ENCODE results near the gene CTRB1. TPM values are rescaled to one million over a fixed set of nuclear protein-coding genes. Genes with fewer than 3 reads are reported as not detected.

CTRB1 gene
- total and polyA plus RNA-seq, 2 of the 8 experiments (the other 6 are each of a cell fraction or from before 2014, with no cell fraction given): not detected

DNA sequence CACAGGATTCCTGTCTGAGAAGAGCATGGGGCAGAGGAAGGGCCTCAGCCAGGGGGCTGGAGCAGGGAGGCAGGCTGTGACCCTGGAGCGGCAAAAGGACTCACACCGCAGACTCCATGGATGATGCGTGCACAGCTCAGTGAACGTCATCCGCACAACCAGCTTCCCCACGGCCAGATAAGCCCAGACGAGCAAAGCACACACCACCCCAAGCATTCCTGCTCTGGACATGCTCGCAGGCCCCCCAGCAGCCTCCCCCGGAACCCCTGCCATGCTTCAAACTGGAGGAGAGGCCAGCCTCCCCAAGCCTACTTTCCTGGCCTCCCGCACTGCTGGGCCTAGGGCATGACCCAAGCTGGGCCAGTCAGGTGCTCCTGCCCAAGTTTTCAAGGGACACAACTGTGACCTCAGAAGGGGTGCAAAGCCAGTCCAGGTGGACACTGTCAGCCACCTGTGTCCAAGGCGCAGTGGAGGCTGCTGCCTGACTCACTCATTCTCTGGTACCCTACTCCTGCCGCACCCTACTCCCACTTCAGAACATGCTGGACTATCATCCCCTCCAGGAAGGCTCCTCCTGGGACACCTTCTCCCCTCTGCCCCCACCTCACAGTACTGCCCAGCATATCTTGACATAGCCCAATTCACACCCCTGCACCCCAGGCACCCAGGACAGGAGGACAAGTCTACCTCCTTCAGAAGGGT, 27.9 kb downstream of the CTRB1 start:
- DNase-seq (ENCODE audit: low read depth in 1 of 2, low spot score in 2 of 2) (no peak), FAIRE-seq (no peak)
- H3K36me3 ChIP-seq (ENCODE audit: control insufficient read depth in 2 of 4, insufficient read depth in 4 of 4, low read length in 3 of 4): peaks cover 0 to 14% (median 4%) of the 10 kb centered on the region in 4 experiments; a peak in 6 of 8 replicates
- H3K23me2 ChIP-seq (ENCODE audit: low read depth, low read length): peaks cover 3% of the 10 kb centered on the region; the same call in 1 of the 2 replicates
- CTCF ChIA-PET (ENCODE audit: partially characterized antibody): interaction anchor here (1.2 to 15.7 kb wide), 4 partner anchors 10 to 49 kb away, joined by 3 to 236 read pairs (median 4); no protein-coding TSS in a partner anchor
- H3K18ac ChIP-seq (ENCODE audit: extremely low read depth, low read length): peak overlapping the region; percentile 7; the same call in 1 of the 2 replicates
- H3K27ac ChIP-seq (ENCODE audit: low read depth, low read length): peak overlapping the region; percentile 50
- H2AK5ac ChIP-seq (ENCODE audit: low read depth, low read length): peak overlapping the region; percentile 55; the same call in 1 of the 2 replicates
- H3K9me3 ChIP-seq (ENCODE audit: insufficient read depth in 2 of 2, low read depth in 1 of 2, low read length in 1 of 2): no peaks in the 10 kb centered on the region
- no peak overlapping the region for H4K5ac ChIP-seq (ENCODE audit: insufficient read length, low read depth, low read length)
- H2BK20ac ChIP-seq (ENCODE audit: low read length): no peak overlapping the region
- H3K4ac ChIP-seq (replicated peaks; ENCODE audit: insufficient read length, low read depth, low read length): no peak overlapping the region
- WGBS, 2 experiments (ENCODE audit: extremely low coverage in 1 of 2, insufficient coverage in 1 of 2, insufficient read length in 1 of 2, insufficient replicate concordance in 2 of 2, low coverage in 1 of 2, low lambda C conversion rate in 2 of 2, missing lambda C conversion rate in 1 of 2): 91% methylated on average over 12 of the region's 12 CpGs; no CpG with 5 or more reads in 1 of the 2 experiments
- H3K23ac ChIP-seq (ENCODE audit: insufficient read length): no peak overlapping the region
- no peaks in the 10 kb centered on the region for H3K27me3 ChIP-seq (replicated peaks in 1 of 4; ENCODE audit: control insufficient read depth in 3 of 4, extremely low read depth in 1 of 4, insufficient read depth in 3 of 4, low read length in 3 of 4)
- no peak overlapping the region for H3K4me3 ChIP-seq (ENCODE audit: extremely low read depth in 1 of 4, insufficient read depth in 2 of 4, low read depth in 3 of 4, low read length in 4 of 4)
- H4K8ac ChIP-seq (ENCODE audit: extremely low read depth, insufficient read depth, low read length): no peak overlapping the region
- H3K4me1 ChIP-seq (replicated peaks in 1 of 4; ENCODE audit: control insufficient read depth in 3 of 4, insufficient read depth in 4 of 4, low read length in 3 of 4): peaks cover 0 to 56% (median 43%) of the 10 kb centered on the region in 4 experiments; a peak in 6 of 7 replicates
- no peak overlapping the region for H4K91ac ChIP-seq (replicated peaks; ENCODE audit: insufficient read length, low read length)
- H3K79me2 ChIP-seq (ENCODE audit: control insufficient read depth in 1 of 2, insufficient read depth in 2 of 2, low read length in 2 of 2): peaks cover 27 to 93% of the 10 kb centered on the region in 2 experiments
- H2BK5ac ChIP-seq (ENCODE audit: low read depth, low read length): peak overlapping the region; percentile 64
- peak overlapping the region; percentile 5 for H3K56ac ChIP-seq (replicated peaks; ENCODE audit: insufficient read length, low read depth, low read length)
- peak overlapping the region in 1 of 2 experiments; percentile 22; a peak in 2 of 4 replicates for H3K4me2 ChIP-seq (ENCODE audit: insufficient read depth in 1 of 2, low read depth in 2 of 2, low read length in 2 of 2)
- peaks cover 31% of the 10 kb centered on the region for H3K79me1 ChIP-seq (ENCODE audit: low read depth, low read length)
- POLR2A ChIA-PET (ENCODE audit: partially characterized antibody): interaction anchor here (1.1 to 22.7 kb wide), 10 partner anchors 3 to 40 kb away, joined by 3 to 375 read pairs (median 4); partner anchors contain the start of gene BCAR1
- no peak overlapping the region; a peak in 1 of 7 replicates for H3K9ac ChIP-seq (replicated peaks in 1 of 4; ENCODE audit: extremely low read depth in 1 of 4, low read depth in 3 of 4, low read length in 3 of 4)
- peak overlapping the region; percentile 62; the same call in 1 of the 2 replicates for H2BK12ac ChIP-seq (ENCODE audit: low read depth, low read length)
- H3K14ac ChIP-seq (ENCODE audit: insufficient read length): no peak overlapping the region
- TF ChIP-seq POU5F1 (IDR thresholded peaks at IDR 0.05; ENCODE audit: low read depth, low read length): no peak
- TF ChIP-seq, protein P1, sequence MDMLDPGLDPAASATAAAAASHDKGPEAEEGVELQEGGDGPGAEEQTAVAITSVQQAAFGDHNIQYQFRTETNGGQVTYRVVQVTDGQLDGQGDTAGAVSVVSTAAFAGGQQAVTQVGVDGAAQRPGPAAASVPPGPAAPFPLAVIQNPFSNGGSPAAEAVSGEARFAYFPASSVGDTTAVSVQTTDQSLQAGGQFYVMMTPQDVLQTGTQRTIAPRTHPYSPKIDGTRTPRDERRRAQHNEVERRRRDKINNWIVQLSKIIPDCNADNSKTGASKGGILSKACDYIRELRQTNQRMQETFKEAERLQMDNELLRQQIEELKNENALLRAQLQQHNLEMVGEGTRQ (IDR thresholded peaks at IDR 0.05; ENCODE audit: low read length): no peak
- TF ChIP-seq RXRA (IDR thresholded peaks at IDR 0.05; ENCODE audit: insufficient read depth, low read depth, low read length): no peak
- TF ChIP-seq POLR2A (IDR thresholded peaks at IDR 0.05; ENCODE audit: control extremely low read depth in 1 of 2, low read depth in 2 of 2, low read length in 2 of 2): peak in 1 of 2 experiments; percentile 63; a peak in 1 of 3 replicates
- no peak overlapping the region for H2BK15ac ChIP-seq (ENCODE audit: low read length)
- H2AFZ ChIP-seq (ENCODE audit: low read length): no peak overlapping the region
- H4K20me1 ChIP-seq (replicated peaks in 1 of 2; ENCODE audit: control insufficient read depth in 1 of 2, insufficient read depth in 2 of 2, low read length in 2 of 2): peaks cover 46 to 59% of the 10 kb centered on the region in 2 experiments
- H2BK120ac ChIP-seq (replicated peaks; ENCODE audit: low read depth, low read length): no peak overlapping the region
